ENCODE data around the gene ATG4B.

DNA sequence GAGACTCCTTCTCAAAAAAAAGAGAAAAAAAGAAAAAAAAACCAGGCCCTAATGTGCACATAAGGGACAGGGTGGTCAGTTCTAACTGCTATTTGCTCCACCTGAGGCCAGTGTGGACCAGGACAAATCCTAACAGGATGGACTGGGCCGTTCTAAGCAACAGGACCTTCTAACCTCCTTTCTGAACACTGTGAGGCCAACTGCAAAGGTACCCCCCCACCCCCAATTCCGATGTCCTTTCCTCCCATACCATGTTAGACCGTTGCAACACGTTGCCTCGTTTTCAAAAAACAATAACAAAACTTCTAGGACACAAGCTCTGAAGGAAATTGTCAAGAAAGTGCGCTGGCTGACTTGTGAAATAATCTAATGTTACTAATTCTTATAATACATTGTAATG is 1.7 kb upstream of the ATG4B start:
- TF ChIP-seq, protein P1, sequence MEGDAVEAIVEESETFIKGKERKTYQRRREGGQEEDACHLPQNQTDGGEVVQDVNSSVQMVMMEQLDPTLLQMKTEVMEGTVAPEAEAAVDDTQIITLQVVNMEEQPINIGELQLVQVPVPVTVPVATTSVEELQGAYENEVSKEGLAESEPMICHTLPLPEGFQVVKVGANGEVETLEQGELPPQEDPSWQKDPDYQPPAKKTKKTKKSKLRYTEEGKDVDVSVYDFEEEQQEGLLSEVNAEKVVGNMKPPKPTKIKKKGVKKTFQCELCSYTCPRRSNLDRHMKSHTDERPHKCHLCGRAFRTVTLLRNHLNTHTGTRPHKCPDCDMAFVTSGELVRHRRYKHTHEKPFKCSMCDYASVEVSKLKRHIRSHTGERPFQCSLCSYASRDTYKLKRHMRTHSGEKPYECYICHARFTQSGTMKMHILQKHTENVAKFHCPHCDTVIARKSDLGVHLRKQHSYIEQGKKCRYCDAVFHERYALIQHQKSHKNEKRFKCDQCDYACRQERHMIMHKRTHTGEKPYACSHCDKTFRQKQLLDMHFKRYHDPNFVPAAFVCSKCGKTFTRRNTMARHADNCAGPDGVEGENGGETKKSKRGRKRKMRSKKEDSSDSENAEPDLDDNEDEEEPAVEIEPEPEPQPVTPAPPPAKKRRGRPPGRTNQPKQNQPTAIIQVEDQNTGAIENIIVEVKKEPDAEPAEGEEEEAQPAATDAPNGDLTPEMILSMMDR (IDR thresholded peaks at IDR 0.05; ENCODE audit: insufficient read depth, low read length, poor library complexity, severe bottlenecking) = no peak
- no peak for TF ChIP-seq EZH2phosphoT487 (conservative IDR thresholded peaks at IDR 0.05; ENCODE audit: low read length)
